Liver (tissue), 9 donors: ENCODE data around the gene AFF4. TPM values are rescaled to one million over a fixed set of nuclear protein-coding genes. Genes with fewer than 3 reads are reported as not detected.

Source experiments
- DNase-seq: peaks from one replicate; pipeline ENCODE4 v3.0.0-alpha.2; 2017; ENCODE audit warnings: low spot score
- H3K27ac ChIP-seq, 2 donors: one replicate each; pipeline ENCODE4 v1.7.0; 2013; ENCODE audit warnings: inconsistent platforms in 2 of 2, low read length in 2 of 2, control low read depth in 1 of 2, low read depth in 1 of 2, mild to moderate bottlenecking in 1 of 2
- H3K27me3 ChIP-seq, 4 donors: one replicate each; pipeline versions ENCODE4 v1.6.1 to v1.7.0; 2013; ENCODE audit warnings: low read length in 3 of 4, inconsistent platforms in 1 of 4, mild to moderate bottlenecking in 1 of 4, moderate library complexity in 1 of 4; ENCODE audit not compliant: control insufficient read depth in 4 of 4, insufficient read depth in 4 of 4
- H3K36me3 ChIP-seq, 4 donors: one replicate each; pipeline versions ENCODE4 v1.6.1 to v1.7.0; 2013; ENCODE audit warnings: low read length in 3 of 4, mild to moderate bottlenecking in 3 of 4, low read depth in 1 of 4, moderate library complexity in 1 of 4; ENCODE audit not compliant: control insufficient read depth in 4 of 4, insufficient read depth in 3 of 4
- H3K4me1 ChIP-seq, 4 donors: one replicate each; pipeline versions ENCODE4 v1.6.1 to v1.7.0; 2013; ENCODE audit warnings: low read length in 3 of 4, mild to moderate bottlenecking in 3 of 4, moderate library complexity in 1 of 4; ENCODE audit not compliant: control insufficient read depth in 4 of 4, insufficient read depth in 4 of 4
- H3K4me3 ChIP-seq, 3 donors: one replicate each; pipeline versions ENCODE4 v1.6.1 to v1.7.0; 2013; ENCODE audit warnings: low read length in 3 of 3, control low read depth in 1 of 3, low read depth in 1 of 3, mild to moderate bottlenecking in 1 of 3
- H3K9ac ChIP-seq, 2 donors: one replicate each; pipeline ENCODE4 v1.7.0; 2013; ENCODE audit warnings: low read length in 2 of 2, mild to moderate bottlenecking in 2 of 2, moderate library complexity in 2 of 2, control low read depth in 1 of 2, low read depth in 1 of 2
- H3K9me3 ChIP-seq, 4 donors: one replicate each; pipeline versions ENCODE4 v1.6.1 to v1.7.0; 2013; ENCODE audit warnings: low read length in 3 of 4; ENCODE audit not compliant: control insufficient read depth in 4 of 4
- EGR1 ChIP-seq, 2 donors: IDR thresholded peaks; 2 replicates each; pipeline ENCODE4 v1.6.1; 2016 to 2018; ENCODE audit warnings: antibody characterized with exemption in 2 of 2, low read depth in 2 of 2
- FOXA1 ChIP-seq: IDR thresholded peaks from 2 replicates; pipeline ENCODE4 v1.6.1; 2016; ENCODE audit warnings: antibody characterized with exemption
- FOXA2 ChIP-seq: IDR thresholded peaks from 2 replicates; pipeline ENCODE4 v1.6.1; 2016; ENCODE audit warnings: antibody characterized with exemption
- GABPA ChIP-seq, 2 donors: IDR thresholded peaks in 1 of 2; conservative IDR thresholded peaks in 1 of 2; 2 replicates each; pipeline ENCODE4 v1.6.1; 2016; ENCODE audit warnings: antibody characterized with exemption in 2 of 2, mild to moderate bottlenecking in 1 of 2, moderate library complexity in 1 of 2
- HNF4A ChIP-seq, 2 donors: conservative IDR thresholded peaks; 2 replicates each; pipeline ENCODE4 v1.6.1; 2016; ENCODE audit warnings: antibody characterized with exemption in 2 of 2, mild to moderate bottlenecking in 2 of 2
- HNF4G ChIP-seq: IDR thresholded peaks from 2 replicates; pipeline ENCODE4 v1.6.1; 2016; ENCODE audit warnings: antibody characterized with exemption
- JUND ChIP-seq, 2 donors: IDR thresholded peaks; 2 replicates each; pipeline ENCODE4 v1.6.1; 2016; ENCODE audit warnings: antibody characterized with exemption in 2 of 2
- NR2F2 ChIP-seq: IDR thresholded peaks from 2 replicates; pipeline ENCODE4 v1.6.1; 2016; ENCODE audit warnings: antibody characterized with exemption
- RAD21 ChIP-seq, 2 donors: IDR thresholded peaks; 2 replicates each; pipeline ENCODE4 v1.6.1; 2016; ENCODE audit warnings: antibody characterized with exemption in 2 of 2, mild to moderate bottlenecking in 2 of 2
- RXRA ChIP-seq, 2 donors: IDR thresholded peaks; 2 replicates each; pipeline ENCODE4 v1.6.1; 2017 to 2018; ENCODE audit warnings: antibody characterized with exemption in 2 of 2, mild to moderate bottlenecking in 1 of 2
- SP1 ChIP-seq: IDR thresholded peaks from 2 replicates; pipeline ENCODE4 v1.6.1; 2018; ENCODE audit warnings: antibody characterized with exemption, mild to moderate bottlenecking
- TAF1 ChIP-seq: conservative IDR thresholded peaks from 2 replicates; pipeline ENCODE4 v1.6.1; 2016; ENCODE audit warnings: antibody characterized with exemption, mild to moderate bottlenecking
- YY1 ChIP-seq: IDR thresholded peaks from 2 replicates; pipeline ENCODE4 v1.6.1; 2016; ENCODE audit warnings: antibody characterized with exemption, mild to moderate bottlenecking
- WGBS: extraction: QIAGEN DNeasy Blood & Tissue Kit; methylation state at CpG from one replicate; pipeline ENCODE4 v1.1.7; 2013; 5-methylcytosine and 5-hydroxymethylcytosine counted together
- polyA plus RNA-seq, 2 donors: library from polyadenylated mRNA; stranded (reverse) in 1 of 2; unstranded in 1 of 2; fragments of 200-250 nt in 1 of 2; fragments of >200 nt in 1 of 2; fragmentation: Nextera tagmentation in 1 of 2; extraction: Ambion mirVana in 1 of 2; gene quantifications; one replicate each; pipeline versions ENCODE4 v1.2.1 to v1.2.3, GENCODE V29; 2013 to 2015
- total RNA-seq, 2 donors: library from RNA; depleted of rRNA; stranded (reverse); fragments of >200 nt; gene quantifications; one replicate each; pipeline ENCODE4 v1.2.3, GENCODE V29; 2014
- TF ChIP-seq, protein P1 (sequence below): IDR thresholded peaks from 2 replicates; pipeline ENCODE4 v1.6.1; 2016; ENCODE audit warnings: antibody characterized with exemption
- TF ChIP-seq, protein P2 (sequence below): fragments of 150-350 bp; IDR thresholded peaks from 2 replicates; pipeline ENCODE4 v1.5.1; 2017; ENCODE audit warnings: improper control_type of control experiment, low read depth, low read length; ENCODE audit not compliant: missing input control
- TF ChIP-seq, protein P3 (sequence below): IDR thresholded peaks from 2 replicates; pipeline ENCODE4 v1.6.1; 2016; ENCODE audit warnings: antibody characterized with exemption, mild to moderate bottlenecking
- TF ChIP-seq, protein P4 (sequence below): IDR thresholded peaks from 2 replicates; pipeline ENCODE4 v1.6.1; 2016; ENCODE audit warnings: antibody characterized with exemption
- TF ChIP-seq, protein P5 (sequence below): IDR thresholded peaks from 2 replicates; pipeline ENCODE4 v1.6.1; 2016; ENCODE audit warnings: antibody characterized with exemption
- donor health status: healthy.
- donor health status: healthy.
- donor health status: healthy.
- donor health status: healthy.
- donor health status: healthy.

Gene AFF4
- total and polyA plus RNA-seq, 4 donors: 5.5 to 19.1 (median 16.9) TPM

DNA sequence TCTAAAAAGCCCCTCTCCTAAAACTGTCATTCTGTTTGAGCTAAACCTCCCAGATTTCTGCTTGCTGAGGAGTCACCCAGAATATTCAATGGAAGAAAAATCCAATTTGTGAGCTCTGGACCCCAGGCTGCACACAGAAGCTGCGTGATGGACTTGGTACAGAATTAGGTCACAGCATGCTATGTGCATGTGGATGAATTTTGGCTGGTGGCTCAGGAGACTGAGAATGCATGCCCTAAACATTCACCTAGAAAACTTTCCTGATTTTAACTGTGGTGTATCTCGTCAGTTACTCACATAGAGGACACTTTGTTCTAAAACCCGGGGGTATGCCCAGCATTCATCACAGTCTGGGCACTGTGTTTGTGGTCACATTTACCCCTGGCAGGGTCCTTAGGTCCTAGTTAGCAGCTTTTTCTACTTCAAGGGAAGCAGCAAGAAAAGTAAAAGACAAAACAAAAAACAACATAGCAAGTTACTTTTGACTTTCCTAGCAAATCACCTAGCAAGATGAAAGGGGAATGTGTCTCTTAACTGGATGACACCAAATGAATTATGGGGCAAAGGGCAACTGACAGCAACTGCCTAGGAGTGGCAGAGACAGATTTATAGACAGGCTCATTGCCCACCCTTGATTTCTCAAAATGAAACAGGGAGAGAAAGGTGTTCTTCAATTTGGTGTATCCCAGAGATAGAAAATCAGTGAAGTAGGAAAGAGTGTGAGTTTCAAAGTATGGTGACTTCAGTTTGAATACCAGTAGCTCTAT is 124.7 kb downstream of the AFF4 start:
- H3K9me3 ChIP-seq: no peaks in the 10 kb centered on the region
- TF ChIP-seq EGR1 (IDR thresholded peaks at IDR 0.05; ENCODE audit: low read depth in 2 of 2) (peak in 1 of 2 donors; percentile 24), FOXA2 (no peak), YY1 (peak; percentile 22), RXRA (IDR thresholded peaks at IDR 0.05) (peak; percentile 68 to 75), HNF4G (peak; percentile 70), GABPA (IDR thresholded peaks at IDR 0.05 in 1 of 2, conservative IDR thresholded peaks at IDR 0.05 in 1 of 2) (peak in 1 of 2 donors; percentile 11), HNF4A (conservative IDR thresholded peaks at IDR 0.05) (peak; percentile 92), SP1 (peak; percentile 83), TAF1 (peak; percentile 45)
- TF ChIP-seq, protein P1, sequence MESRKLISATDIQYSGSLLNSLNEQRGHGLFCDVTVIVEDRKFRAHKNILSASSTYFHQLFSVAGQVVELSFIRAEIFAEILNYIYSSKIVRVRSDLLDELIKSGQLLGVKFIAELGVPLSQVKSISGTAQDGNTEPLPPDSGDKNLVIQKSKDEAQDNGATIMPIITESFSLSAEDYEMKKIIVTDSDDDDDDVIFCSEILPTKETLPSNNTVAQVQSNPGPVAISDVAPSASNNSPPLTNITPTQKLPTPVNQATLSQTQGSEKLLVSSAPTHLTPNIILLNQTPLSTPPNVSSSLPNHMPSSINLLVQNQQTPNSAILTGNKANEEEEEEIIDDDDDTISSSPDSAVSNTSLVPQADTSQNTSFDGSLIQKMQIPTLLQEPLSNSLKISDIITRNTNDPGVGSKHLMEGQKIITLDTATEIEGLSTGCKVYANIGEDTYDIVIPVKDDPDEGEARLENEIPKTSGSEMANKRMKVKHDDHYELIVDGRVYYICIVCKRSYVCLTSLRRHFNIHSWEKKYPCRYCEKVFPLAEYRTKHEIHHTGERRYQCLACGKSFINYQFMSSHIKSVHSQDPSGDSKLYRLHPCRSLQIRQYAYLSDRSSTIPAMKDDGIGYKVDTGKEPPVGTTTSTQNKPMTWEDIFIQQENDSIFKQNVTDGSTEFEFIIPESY: no peak
- no peaks in the 10 kb centered on the region for H3K36me3 ChIP-seq
- H3K4me1 ChIP-seq: peaks cover 6 to 42% (median 15%) of the 10 kb centered on the region in 4 donors
- peak overlapping the region; percentile 57 to 70 for H3K9ac ChIP-seq
- H3K27me3 ChIP-seq: no peaks in the 10 kb centered on the region
- H3K4me3 ChIP-seq: no peak overlapping the region
- 33% methylated on average over 3 of the region's 3 CpGs for WGBS
- no peak for DNase-seq
- peak overlapping the region; percentile 91 to 98 for H3K27ac ChIP-seq

DNA sequence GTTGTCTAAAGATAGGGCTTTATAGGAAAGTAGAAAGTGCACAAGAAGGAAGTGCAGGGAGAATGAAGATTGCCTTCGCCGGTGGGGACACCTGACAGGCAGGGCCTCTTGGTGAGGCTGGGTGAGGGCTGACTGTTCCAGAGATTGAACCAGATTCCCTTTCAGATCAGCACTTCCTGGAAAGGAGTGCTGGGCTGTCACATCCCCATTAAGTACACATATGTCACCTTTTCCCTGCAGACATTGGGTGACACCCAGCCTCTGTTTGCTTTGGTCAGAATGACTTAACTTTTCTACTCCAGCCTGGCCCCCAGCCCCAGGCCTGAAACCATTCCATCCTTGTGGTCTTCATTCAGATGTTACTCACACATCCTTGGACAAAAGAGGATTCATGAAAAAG is 125.6 kb downstream of the AFF4 start:
- Histone ChIP-seq H3K27me3 (no peaks in the 10 kb centered on the region), H3K36me3 (no peaks in the 10 kb centered on the region), H3K9me3 (no peaks in the 10 kb centered on the region), H3K27ac (peak overlapping the region; percentile 91 to 98), H3K4me3 (no peak overlapping the region), H3K4me1 (peaks cover 6 to 42% (median 15%) of the 10 kb centered on the region in 4 donors), H3K9ac (peak overlapping the region; percentile 57 to 91)
- TF ChIP-seq, protein P2, sequence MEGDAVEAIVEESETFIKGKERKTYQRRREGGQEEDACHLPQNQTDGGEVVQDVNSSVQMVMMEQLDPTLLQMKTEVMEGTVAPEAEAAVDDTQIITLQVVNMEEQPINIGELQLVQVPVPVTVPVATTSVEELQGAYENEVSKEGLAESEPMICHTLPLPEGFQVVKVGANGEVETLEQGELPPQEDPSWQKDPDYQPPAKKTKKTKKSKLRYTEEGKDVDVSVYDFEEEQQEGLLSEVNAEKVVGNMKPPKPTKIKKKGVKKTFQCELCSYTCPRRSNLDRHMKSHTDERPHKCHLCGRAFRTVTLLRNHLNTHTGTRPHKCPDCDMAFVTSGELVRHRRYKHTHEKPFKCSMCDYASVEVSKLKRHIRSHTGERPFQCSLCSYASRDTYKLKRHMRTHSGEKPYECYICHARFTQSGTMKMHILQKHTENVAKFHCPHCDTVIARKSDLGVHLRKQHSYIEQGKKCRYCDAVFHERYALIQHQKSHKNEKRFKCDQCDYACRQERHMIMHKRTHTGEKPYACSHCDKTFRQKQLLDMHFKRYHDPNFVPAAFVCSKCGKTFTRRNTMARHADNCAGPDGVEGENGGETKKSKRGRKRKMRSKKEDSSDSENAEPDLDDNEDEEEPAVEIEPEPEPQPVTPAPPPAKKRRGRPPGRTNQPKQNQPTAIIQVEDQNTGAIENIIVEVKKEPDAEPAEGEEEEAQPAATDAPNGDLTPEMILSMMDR: no peak
- TF ChIP-seq HNF4G: no peak
- peak in 1 of 2 donors; percentile 65 for TF ChIP-seq EGR1 (IDR thresholded peaks at IDR 0.05; ENCODE audit: low read depth in 2 of 2)
- no peak for TF ChIP-seq NR2F2
- TF ChIP-seq FOXA1: peak; percentile 76
- TF ChIP-seq, protein P3, sequence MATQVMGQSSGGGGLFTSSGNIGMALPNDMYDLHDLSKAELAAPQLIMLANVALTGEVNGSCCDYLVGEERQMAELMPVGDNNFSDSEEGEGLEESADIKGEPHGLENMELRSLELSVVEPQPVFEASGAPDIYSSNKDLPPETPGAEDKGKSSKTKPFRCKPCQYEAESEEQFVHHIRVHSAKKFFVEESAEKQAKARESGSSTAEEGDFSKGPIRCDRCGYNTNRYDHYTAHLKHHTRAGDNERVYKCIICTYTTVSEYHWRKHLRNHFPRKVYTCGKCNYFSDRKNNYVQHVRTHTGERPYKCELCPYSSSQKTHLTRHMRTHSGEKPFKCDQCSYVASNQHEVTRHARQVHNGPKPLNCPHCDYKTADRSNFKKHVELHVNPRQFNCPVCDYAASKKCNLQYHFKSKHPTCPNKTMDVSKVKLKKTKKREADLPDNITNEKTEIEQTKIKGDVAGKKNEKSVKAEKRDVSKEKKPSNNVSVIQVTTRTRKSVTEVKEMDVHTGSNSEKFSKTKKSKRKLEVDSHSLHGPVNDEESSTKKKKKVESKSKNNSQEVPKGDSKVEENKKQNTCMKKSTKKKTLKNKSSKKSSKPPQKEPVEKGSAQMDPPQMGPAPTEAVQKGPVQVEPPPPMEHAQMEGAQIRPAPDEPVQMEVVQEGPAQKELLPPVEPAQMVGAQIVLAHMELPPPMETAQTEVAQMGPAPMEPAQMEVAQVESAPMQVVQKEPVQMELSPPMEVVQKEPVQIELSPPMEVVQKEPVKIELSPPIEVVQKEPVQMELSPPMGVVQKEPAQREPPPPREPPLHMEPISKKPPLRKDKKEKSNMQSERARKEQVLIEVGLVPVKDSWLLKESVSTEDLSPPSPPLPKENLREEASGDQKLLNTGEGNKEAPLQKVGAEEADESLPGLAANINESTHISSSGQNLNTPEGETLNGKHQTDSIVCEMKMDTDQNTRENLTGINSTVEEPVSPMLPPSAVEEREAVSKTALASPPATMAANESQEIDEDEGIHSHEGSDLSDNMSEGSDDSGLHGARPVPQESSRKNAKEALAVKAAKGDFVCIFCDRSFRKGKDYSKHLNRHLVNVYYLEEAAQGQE: peak; percentile 88
- peak; percentile 24 for TF ChIP-seq TAF1
- peak in 1 of 2 donors; percentile 78 for TF ChIP-seq JUND (IDR thresholded peaks at IDR 0.05)
- no peak for TF ChIP-seq YY1
- TF ChIP-seq, protein P4, sequence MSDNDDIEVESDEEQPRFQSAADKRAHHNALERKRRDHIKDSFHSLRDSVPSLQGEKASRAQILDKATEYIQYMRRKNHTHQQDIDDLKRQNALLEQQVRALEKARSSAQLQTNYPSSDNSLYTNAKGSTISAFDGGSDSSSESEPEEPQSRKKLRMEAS: peak; percentile 76
- TF ChIP-seq, protein P5, sequence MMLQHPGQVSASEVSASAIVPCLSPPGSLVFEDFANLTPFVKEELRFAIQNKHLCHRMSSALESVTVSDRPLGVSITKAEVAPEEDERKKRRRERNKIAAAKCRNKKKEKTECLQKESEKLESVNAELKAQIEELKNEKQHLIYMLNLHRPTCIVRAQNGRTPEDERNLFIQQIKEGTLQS: no peak
- TF ChIP-seq RXRA (IDR thresholded peaks at IDR 0.05): peak; percentile 76 to 87
- peak in 1 of 2 donors; percentile 58 for TF ChIP-seq HNF4A (conservative IDR thresholded peaks at IDR 0.05)
- peak; percentile 73 for TF ChIP-seq FOXA2
- TF ChIP-seq SP1: peak; percentile 79
- TF ChIP-seq, protein P1: peak; percentile 36
- no peak for TF ChIP-seq GABPA (IDR thresholded peaks at IDR 0.05 in 1 of 2, conservative IDR thresholded peaks at IDR 0.05 in 1 of 2)
- peak in 1 of 2 donors; percentile 35 for TF ChIP-seq RAD21 (IDR thresholded peaks at IDR 0.05)
- DNase-seq: no peak
- WGBS: 17% methylated on average over 2 of the region's 2 CpGs
